HG02588 (cell line): ENCODE results near the gene ZFYVE28.
A peak's percentile ranks its signal among the peaks of the same experiment; 100 is the strongest.

Source experiments
- ATAC-seq: cut with Tn5 transposase; IDR thresholded peaks from one replicate; pipeline ENCODE4 v1.9.1; 2021; ENCODE audit warnings: mild to moderate bottlenecking, moderate library complexity; ENCODE audit not compliant: unreplicated experiment

ZFYVE28 gene

GRCh38 chr4:2291705-2292645 is 126.5 kb downstream of the ZFYVE28 start:
- ATAC-seq: no peak

GRCh38 chr4:2290974-2291704 is 127.3 kb downstream of the ZFYVE28 start:
- ATAC-seq: no peak

GRCh38 chr4:2290488-2290887 is 128.0 kb downstream of the ZFYVE28 start:
- ATAC-seq: no peak

- no peak for ATAC-seq
These were observed 128.5 kb downstream of the ZFYVE28 start for GRCh38 chr4:2289955-2290333.

GRCh38 chr4:2289311-2289954 is 129.0 kb downstream of the ZFYVE28 start:
- no peak for ATAC-seq

- ATAC-seq: no peak
These were observed 130.3 kb downstream of the ZFYVE28 start for GRCh38 chr4:2288051-2288541.

- ATAC-seq: no peak
These were observed 130.9 kb downstream of the ZFYVE28 start for GRCh38 chr4:2287594-2287915.

GRCh38 chr4:2286904-2287593 is 131.4 kb downstream of the ZFYVE28 start:
- no peak for ATAC-seq

- no peak for ATAC-seq
These were observed 132.6 kb downstream of the ZFYVE28 start for GRCh38 chr4:2285613-2286381.

- ATAC-seq: no peak
These were observed 133.4 kb downstream of the ZFYVE28 start for GRCh38 chr4:2284934-2285612.

GRCh38 chr4:2284161-2284933 is 134.1 kb downstream of the ZFYVE28 start:
- no peak for ATAC-seq

GRCh38 chr4:2283199-2283711 is 135.2 kb downstream of the ZFYVE28 start:
- no peak for ATAC-seq

- ATAC-seq: peak; percentile 62
These were observed 136.7 kb downstream of the ZFYVE28 start for GRCh38 chr4:2281575-2282343.

- no peak for ATAC-seq
These were observed 137.7 kb downstream of the ZFYVE28 start for GRCh38 chr4:2280531-2281300.

- ATAC-seq: no peak
These were observed 140.5 kb downstream of the ZFYVE28 start for GRCh38 chr4:2277956-2278355.

GRCh38 chr4:2276581-2277325 is 141.7 kb downstream of the ZFYVE28 start:
- ATAC-seq: no peak
